Psoas muscle (tissue), 8 donors: ENCODE measurements around the gene CLTC. TPM values are rescaled to one million over a fixed set of nuclear protein-coding genes. Genes with fewer than 3 reads are reported as not detected.

Experiments used
- ATAC-seq, 4 donors: fragments of 200-7000 bp; cut with Tn5 transposase; one replicate each; pipeline ENCODE4 v1.9.1; 2020; ENCODE audit warnings: moderate library complexity in 3 of 4, mild to moderate bottlenecking in 2 of 4
- DNase-seq, 2 donors: peaks; one replicate each; pipeline ENCODE4 v3.0.0-alpha.2; 2020
- H3K27ac ChIP-seq: fragments of 200-600 bp; one replicate; pipeline ENCODE4 v1.8.0; 2022
- H3K27me3 ChIP-seq, 3 donors: fragments of 200-600 bp in 1 of 3; one replicate each; pipeline versions ENCODE4 v1.6.1 to v1.8.0; 2013 to 2022; ENCODE audit warnings: low read length in 2 of 3, mild to moderate bottlenecking in 2 of 3, moderate library complexity in 1 of 3; ENCODE audit not compliant: insufficient read depth in 3 of 3
- H3K36me3 ChIP-seq, 2 donors: fragments of 200-600 bp in 1 of 2; one replicate each; pipeline versions ENCODE4 v1.6.1 to v1.8.0; 2013 to 2022; ENCODE audit warnings: low read depth in 1 of 2, mild to moderate bottlenecking in 1 of 2, moderate library complexity in 1 of 2; ENCODE audit not compliant: insufficient read depth in 1 of 2
- H3K4me1 ChIP-seq: fragments of 200-600 bp; one replicate; pipeline ENCODE4 v1.8.0; 2022
- H3K4me3 ChIP-seq: fragments of 200-600 bp; one replicate; pipeline ENCODE4 v1.8.0; 2022; ENCODE audit warnings: mild to moderate bottlenecking
- H3K9me3 ChIP-seq: fragments of 200-600 bp; one replicate; pipeline ENCODE4 v1.8.0; 2022
- WGBS, 3 donors: extraction: QIAGEN DNeasy Blood & Tissue Kit; methylation state at CpG; one replicate each; pipeline versions ENCODE4 v1.1.6 to v1.1.7; 2013; 5-methylcytosine and 5-hydroxymethylcytosine counted together
- intact Hi-C, 2 donors: fragments of 100-400 bp; cut with DNase I; formaldehyde crosslinking; loops; one replicate each; pipeline versions ENCODE4 v1.11.0 to v1.14.2; 2022
- polyA plus RNA-seq, 3 donors: library from polyadenylated mRNA; stranded (reverse); fragments of 200-250 nt; gene quantifications; one replicate each; pipeline ENCODE4 v1.2.3, GENCODE V29; 2013
- total RNA-seq, 4 donors: library from RNA; stranded (reverse); fragmentation: NEBNext Ultra II Directional in 2 of 4; extraction: Animal tissue kit (Norgen Biotek cat#: 25700) in 2 of 4; gene quantifications; one replicate each; pipeline versions ENCODE4 v1.2.1 to v1.2.4, GENCODE V29; 2021 to 2023
- TF ChIP-seq, protein P1 (sequence below): fragments of 200-600 bp; IDR thresholded peaks from one replicate; pipeline ENCODE4 v1.8.0; 2022; ENCODE audit warnings: antibody characterized with exemption
- donor health status: healthy with polysubstance abuse.
- donor health status: DM: no; HTN: no; CAD: no; lungs with moderate emphysema.
- donor health status: Bipolar disorder and iron deficiency.
- donor health status: healthy.
- donor health status: DM: yes; HTN: yes; CAD: no.
- donor health status: DM: no; HTN: no; CAD: no.
- donor health status: DM: no; HTN: no; CAD: no.
- donor health status: DM: yes; HTN: yes; CAD: no.

CLTC gene
- total and polyA plus RNA-seq, 7 donors: 61.4 to 156 (median 119) TPM

GRCh38 chr17:59643159-59644140 lies 23.8 kb downstream of the CLTC start:
- Histone ChIP-seq H3K4me3 (no peak overlapping the region), H3K27me3 (no peaks in the 10 kb centered on the region), H3K4me1 (peaks cover 47% of the 10 kb centered on the region), H3K27ac (peak overlapping the region; percentile 66), H3K36me3 (peaks cover 5 to 37% of the 10 kb centered on the region in 2 donors), H3K9me3 (no peaks in the 10 kb centered on the region)
- 55 to 82% (median 64%) methylated on average over 5 of the region's 5 CpGs for WGBS, 3 donors
- TF ChIP-seq, protein P1, sequence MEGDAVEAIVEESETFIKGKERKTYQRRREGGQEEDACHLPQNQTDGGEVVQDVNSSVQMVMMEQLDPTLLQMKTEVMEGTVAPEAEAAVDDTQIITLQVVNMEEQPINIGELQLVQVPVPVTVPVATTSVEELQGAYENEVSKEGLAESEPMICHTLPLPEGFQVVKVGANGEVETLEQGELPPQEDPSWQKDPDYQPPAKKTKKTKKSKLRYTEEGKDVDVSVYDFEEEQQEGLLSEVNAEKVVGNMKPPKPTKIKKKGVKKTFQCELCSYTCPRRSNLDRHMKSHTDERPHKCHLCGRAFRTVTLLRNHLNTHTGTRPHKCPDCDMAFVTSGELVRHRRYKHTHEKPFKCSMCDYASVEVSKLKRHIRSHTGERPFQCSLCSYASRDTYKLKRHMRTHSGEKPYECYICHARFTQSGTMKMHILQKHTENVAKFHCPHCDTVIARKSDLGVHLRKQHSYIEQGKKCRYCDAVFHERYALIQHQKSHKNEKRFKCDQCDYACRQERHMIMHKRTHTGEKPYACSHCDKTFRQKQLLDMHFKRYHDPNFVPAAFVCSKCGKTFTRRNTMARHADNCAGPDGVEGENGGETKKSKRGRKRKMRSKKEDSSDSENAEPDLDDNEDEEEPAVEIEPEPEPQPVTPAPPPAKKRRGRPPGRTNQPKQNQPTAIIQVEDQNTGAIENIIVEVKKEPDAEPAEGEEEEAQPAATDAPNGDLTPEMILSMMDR: no peak
- no peak for DNase-seq
- peak; percentile 83 to 93 (median 90) for ATAC-seq
- intact Hi-C loops: loop anchor here in 1 of 2 donors (10.0 kb wide), 1 partner anchor 51 kb away; no protein-coding TSS in a partner anchor

DNA sequence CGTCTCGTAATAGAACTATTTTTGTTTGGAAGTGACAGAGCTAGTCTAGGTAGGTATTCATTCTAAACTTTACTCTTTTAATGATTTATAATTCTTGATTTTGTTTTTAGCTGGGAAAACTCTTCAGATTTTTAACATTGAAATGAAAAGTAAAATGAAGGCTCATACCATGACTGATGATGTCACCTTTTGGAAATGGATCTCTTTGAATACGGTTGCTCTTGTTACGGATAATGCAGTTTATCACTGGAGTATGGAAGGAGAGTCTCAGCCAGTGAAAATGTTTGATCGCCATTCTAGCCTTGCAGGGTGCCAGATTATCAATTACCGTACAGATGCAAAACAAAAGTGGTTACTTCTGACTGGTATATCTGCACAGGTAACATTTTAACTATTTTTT lies 27.6 kb downstream of the CLTC start:
- Histone ChIP-seq H3K4me1 (peaks cover 20% of the 10 kb centered on the region), H3K27ac (no peak overlapping the region), H3K9me3 (no peaks in the 10 kb centered on the region), H3K27me3 (no peaks in the 10 kb centered on the region), H3K4me3 (no peak overlapping the region), H3K36me3 (peaks cover 11 to 75% of the 10 kb centered on the region in 2 donors)
- WGBS, 3 donors: 53 to 79% (median 63%) methylated on average over 6 of the region's 6 CpGs
- intact Hi-C loops: loop anchor here in 1 of 2 donors (10.0 kb wide), 1 partner anchor 48 kb away; no protein-coding TSS in a partner anchor
- ATAC-seq (no peak), DNase-seq (no peak)
- TF ChIP-seq, protein P1: no peak

DNA sequence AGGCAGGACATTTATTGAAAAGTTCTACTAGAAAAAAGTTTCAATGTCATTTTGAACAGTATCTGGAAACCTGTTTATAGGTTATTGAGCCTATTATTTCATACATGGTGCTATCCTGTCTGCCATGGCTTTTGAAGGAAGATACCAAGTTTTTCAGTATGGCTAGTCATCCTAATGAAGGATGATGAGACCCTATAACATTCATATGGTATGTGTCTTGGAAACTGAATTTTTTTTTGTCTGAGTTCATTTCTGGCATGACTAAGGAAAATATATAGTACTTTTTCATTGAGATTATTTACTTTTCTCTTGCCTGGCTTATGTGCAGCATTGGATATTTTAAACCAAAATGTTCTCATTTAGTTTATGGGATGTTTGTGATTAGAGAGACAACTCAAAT lies 30.2 kb downstream of the CLTC start:
- no peak for ATAC-seq
- no peak for DNase-seq
- TF ChIP-seq, protein P1: no peak
- Histone ChIP-seq H3K4me3 (no peak overlapping the region), H3K27me3 (no peaks in the 10 kb centered on the region), H3K4me1 (peaks cover 5% of the 10 kb centered on the region), H3K27ac (no peak overlapping the region), H3K9me3 (no peaks in the 10 kb centered on the region), H3K36me3 (peaks cover 14 to 88% of the 10 kb centered on the region in 2 donors)
- intact Hi-C loops: loop anchor here in 1 of 2 donors (10.0 kb wide), 1 partner anchor 45 kb away; no protein-coding TSS in a partner anchor

DNA sequence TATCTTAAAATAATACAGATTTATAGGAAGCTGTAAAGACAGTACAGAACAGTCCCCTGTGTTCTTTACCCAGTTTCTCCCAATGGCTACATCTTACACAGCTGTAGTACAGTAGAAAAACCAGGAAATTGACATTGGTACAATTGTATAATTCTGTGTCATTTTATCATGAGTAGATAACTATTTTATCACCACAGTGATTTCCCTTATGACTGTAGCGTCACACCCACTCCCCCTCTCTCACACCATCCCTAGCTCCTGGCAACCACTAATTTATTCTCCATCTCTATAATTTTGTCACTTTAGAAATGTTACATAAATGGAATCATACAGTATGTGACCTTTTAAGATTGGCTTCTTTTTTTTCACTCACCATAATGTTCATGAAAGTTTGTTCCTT lies 30.9 kb downstream of the CLTC start:
- 97 to 98% (median 98%) methylated on average over 1 of the region's 1 CpG for WGBS, 3 donors

More for the DNA sequence above, 30.9 kb downstream of the CLTC start:
- intact Hi-C loops: no loop called here
- Histone ChIP-seq H3K4me1 (peaks cover 5% of the 10 kb centered on the region), H3K36me3 (peaks cover 18 to 88% of the 10 kb centered on the region in 2 donors), H3K4me3 (no peak overlapping the region), H3K27me3 (no peaks in the 10 kb centered on the region), H3K27ac (no peak overlapping the region), H3K9me3 (no peaks in the 10 kb centered on the region)
- ATAC-seq (no peak), DNase-seq (no peak)
- TF ChIP-seq, protein P1: no peak
